ENCODE data around the gene DEUP1.

DNA sequence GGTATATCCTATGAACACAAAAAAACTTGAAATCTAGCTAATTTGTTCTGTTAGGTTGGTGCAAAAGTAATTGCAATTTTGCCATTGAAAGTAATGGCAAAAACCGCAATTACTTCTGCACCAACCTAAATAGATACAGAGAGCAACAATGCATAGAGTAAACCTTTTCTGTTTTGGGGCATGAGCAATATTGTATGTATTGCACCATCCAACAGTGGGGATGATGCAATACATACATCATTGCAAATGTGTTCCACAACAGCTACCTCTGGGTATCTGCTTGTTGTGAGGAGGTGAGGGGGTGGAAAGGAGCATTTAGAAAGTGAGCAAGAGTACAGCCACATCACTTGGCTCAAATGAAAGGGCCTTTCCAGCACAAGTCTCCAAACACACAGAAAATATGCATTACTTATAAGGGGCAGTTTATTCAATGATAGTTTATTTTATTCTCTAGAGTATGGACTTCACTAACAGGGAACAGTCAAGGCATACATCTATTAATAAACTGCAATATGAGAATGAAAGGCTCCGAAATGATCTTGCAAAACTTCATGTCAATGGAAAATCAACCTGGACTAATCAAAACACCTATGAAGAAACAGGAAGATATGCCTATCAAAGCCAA is 77.3 kb downstream of the DEUP1 start:
- TF ChIP-seq, protein P1, sequence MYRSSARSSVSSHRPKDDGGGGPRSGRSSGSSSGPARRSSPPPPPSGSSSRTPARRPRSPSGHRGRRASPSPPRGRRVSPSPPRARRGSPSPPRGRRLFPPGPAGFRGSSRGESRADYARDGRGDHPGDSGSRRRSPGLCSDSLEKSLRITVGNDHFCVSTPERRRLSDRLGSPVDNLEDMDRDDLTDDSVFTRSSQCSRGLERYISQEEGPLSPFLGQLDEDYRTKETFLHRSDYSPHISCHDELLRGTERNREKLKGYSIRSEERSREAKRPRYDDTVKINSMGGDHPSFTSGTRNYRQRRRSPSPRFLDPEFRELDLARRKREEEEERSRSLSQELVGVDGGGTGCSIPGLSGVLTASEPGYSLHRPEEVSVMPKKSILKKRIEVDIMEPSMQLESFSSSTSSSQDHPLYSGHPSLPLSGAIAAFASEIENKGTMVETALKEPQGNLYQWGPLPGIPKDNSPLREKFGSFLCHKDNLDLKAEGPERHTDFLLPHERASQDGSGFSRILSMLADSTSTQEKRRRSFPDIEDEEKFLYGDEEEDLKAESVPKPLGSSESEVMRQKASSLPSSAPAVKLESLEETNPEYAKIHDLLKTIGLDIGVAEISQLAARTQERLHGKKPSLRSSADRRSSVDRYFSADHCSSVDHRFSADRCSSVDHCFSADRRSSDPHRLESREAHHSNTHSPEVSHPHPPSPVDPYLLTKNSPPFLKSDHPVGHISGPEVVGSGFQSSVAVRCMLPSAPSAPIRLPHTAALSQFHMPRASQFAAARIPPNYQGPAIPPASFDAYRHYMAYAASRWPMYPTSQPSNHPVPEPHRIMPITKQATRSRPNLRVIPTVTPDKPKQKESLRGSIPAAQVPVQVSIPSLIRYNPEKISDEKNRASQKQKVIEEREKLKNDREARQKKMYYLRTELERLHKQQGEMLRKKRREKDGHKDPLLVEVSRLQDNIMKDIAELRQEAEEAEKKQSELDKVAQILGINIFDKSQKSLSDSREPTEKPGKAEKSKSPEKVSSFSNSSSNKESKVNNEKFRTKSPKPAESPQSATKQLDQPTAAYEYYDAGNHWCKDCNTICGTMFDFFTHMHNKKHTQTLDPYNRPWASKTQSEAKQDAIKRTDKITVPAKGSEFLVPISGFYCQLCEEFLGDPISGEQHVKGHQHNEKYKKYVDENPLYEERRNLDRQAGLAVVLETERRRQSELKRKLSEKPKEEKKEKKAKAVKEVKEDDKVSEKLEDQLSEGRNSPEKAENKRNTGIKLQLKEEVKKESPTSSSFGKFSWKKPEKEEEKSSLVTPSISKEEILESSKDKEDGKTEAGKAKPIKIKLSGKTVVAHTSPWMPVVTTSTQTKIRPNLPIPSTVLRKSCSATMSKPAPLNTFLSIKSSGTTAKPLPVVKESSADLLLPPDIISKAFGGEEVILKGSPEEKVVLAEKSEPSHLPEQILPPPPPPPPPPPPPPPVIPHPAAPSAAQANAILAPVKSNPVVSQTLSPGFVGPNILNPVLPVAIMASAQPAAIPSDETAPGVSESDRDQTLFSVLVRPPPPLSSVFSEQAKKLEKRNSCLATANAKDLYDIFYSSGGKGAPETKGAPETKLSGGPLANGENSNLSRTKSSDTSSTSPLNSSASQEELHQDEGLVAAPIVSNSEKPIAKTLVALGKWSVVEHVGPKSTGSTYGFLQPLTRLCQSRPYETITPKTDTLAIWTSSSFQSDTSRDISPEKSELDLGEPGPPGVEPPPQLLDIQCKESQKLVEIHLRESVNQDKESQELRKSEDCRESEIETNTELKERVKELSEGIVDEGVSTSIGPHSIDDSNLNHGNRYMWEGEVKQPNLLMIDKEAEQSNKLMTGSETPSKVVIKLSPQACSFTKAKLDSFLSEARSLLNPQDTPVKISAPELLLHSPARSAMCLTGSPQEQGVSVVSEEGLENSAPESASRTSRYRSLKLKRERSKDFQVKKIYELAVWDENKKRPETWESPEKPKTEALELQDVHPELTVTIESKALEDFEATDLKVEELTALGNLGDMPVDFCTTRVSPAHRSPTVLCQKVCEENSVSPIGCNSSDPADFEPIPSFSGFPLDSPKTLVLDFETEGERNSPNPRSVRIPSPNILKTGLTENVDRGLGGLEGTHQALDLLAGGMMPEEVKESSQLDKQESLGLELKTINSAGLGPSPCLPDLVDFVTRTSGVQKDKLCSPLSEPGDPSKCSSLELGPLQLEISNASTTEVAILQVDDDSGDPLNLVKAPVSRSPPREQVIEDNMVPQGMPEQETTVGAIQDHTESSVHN (IDR thresholded peaks at IDR 0.05; ENCODE audit: borderline replicate concordance in 1 of 2, low read depth in 1 of 2), result peak in 1 of 2 experiments; percentile 74; a peak in 1 of 4 replicates
- TF ChIP-seq, protein P2, sequence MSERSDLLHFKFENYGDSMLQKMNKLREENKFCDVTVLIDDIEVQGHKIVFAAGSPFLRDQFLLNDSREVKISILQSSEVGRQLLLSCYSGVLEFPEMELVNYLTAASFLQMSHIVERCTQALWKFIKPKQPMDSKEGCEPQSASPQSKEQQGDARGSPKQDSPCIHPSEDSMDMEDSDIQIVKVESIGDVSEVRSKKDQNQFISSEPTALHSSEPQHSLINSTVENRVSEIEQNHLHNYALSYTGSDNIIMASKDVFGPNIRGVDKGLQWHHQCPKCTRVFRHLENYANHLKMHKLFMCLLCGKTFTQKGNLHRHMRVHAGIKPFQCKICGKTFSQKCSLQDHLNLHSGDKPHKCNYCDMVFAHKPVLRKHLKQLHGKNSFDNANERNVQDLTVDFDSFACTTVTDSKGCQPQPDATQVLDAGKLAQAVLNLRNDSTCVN (CRISPR knock-in tag; IDR thresholded peaks at IDR 0.05), result no peak
- TF ChIP-seq NFIC (IDR thresholded peaks at IDR 0.05) (no peak), HOXB6 (CRISPR knock-in tag; IDR thresholded peaks at IDR 0.05; ENCODE audit: borderline replicate concordance) (no peak), ATF7 (IDR thresholded peaks at IDR 0.05) (peak; percentile 88), LEF1 (IDR thresholded peaks at IDR 0.05) (no peak)
- TF ChIP-seq, protein P3, sequence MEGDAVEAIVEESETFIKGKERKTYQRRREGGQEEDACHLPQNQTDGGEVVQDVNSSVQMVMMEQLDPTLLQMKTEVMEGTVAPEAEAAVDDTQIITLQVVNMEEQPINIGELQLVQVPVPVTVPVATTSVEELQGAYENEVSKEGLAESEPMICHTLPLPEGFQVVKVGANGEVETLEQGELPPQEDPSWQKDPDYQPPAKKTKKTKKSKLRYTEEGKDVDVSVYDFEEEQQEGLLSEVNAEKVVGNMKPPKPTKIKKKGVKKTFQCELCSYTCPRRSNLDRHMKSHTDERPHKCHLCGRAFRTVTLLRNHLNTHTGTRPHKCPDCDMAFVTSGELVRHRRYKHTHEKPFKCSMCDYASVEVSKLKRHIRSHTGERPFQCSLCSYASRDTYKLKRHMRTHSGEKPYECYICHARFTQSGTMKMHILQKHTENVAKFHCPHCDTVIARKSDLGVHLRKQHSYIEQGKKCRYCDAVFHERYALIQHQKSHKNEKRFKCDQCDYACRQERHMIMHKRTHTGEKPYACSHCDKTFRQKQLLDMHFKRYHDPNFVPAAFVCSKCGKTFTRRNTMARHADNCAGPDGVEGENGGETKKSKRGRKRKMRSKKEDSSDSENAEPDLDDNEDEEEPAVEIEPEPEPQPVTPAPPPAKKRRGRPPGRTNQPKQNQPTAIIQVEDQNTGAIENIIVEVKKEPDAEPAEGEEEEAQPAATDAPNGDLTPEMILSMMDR (IDR thresholded peaks at IDR 0.05 in 2 of 3, conservative IDR thresholded peaks at IDR 0.05 in 1 of 3; ENCODE audit: insufficient read depth in 2 of 3, low read depth in 1 of 3, low read length in 3 of 3), result no peak
- TF ChIP-seq, protein P4, sequence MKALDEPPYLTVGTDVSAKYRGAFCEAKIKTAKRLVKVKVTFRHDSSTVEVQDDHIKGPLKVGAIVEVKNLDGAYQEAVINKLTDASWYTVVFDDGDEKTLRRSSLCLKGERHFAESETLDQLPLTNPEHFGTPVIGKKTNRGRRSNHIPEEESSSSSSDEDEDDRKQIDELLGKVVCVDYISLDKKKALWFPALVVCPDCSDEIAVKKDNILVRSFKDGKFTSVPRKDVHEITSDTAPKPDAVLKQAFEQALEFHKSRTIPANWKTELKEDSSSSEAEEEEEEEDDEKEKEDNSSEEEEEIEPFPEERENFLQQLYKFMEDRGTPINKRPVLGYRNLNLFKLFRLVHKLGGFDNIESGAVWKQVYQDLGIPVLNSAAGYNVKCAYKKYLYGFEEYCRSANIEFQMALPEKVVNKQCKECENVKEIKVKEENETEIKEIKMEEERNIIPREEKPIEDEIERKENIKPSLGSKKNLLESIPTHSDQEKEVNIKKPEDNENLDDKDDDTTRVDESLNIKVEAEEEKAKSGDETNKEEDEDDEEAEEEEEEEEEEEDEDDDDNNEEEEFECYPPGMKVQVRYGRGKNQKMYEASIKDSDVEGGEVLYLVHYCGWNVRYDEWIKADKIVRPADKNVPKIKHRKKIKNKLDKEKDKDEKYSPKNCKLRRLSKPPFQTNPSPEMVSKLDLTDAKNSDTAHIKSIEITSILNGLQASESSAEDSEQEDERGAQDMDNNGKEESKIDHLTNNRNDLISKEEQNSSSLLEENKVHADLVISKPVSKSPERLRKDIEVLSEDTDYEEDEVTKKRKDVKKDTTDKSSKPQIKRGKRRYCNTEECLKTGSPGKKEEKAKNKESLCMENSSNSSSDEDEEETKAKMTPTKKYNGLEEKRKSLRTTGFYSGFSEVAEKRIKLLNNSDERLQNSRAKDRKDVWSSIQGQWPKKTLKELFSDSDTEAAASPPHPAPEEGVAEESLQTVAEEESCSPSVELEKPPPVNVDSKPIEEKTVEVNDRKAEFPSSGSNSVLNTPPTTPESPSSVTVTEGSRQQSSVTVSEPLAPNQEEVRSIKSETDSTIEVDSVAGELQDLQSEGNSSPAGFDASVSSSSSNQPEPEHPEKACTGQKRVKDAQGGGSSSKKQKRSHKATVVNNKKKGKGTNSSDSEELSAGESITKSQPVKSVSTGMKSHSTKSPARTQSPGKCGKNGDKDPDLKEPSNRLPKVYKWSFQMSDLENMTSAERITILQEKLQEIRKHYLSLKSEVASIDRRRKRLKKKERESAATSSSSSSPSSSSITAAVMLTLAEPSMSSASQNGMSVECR (CRISPR knock-in tag; IDR thresholded peaks at IDR 0.05), result no peak
- TF ChIP-seq, protein P5, sequence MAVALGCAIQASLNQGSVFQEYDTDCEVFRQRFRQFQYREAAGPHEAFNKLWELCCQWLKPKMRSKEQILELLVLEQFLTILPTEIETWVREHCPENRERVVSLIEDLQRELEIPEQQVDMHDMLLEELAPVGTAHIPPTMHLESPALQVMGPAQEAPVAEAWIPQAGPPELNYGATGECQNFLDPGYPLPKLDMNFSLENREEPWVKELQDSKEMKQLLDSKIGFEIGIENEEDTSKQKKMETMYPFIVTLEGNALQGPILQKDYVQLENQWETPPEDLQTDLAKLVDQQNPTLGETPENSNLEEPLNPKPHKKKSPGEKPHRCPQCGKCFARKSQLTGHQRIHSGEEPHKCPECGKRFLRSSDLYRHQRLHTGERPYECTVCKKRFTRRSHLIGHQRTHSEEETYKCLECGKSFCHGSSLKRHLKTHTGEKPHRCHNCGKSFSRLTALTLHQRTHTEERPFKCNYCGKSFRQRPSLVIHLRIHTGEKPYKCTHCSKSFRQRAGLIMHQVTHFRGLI (CRISPR knock-in tag; IDR thresholded peaks at IDR 0.05), result no peak
- TF ChIP-seq, protein P6, sequence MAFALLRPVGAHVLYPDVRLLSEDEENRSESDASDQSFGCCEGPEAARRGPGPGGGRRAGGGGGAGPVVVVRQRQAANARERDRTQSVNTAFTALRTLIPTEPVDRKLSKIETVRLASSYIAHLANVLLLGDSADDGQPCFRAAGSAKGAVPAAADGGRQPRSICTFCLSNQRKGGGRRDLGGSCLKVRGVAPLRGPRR (CRISPR knock-in tag; IDR thresholded peaks at IDR 0.05), result no peak
